Testis (tissue), 2 donors: ENCODE measurements around the gene BLOC1S4.

Source experiments
- CTCF ChIP-seq, 3 experiments: fragments of 450-650 bp in 2 of 3; fragments of 200-600 bp in 1 of 3; sonication (generic) in 1 of 3; IDR thresholded peaks; one replicate each; pipeline ENCODE4 v1.5.1; 2016 to 2019; ENCODE audit warnings: antibody characterized with exemption in 3 of 3, mild to moderate bottlenecking in 2 of 3, moderate library complexity in 1 of 3
- POLR2A ChIP-seq: fragments of 450-650 bp; IDR thresholded peaks from one replicate; pipeline ENCODE4 v1.6.1; 2017; ENCODE audit warnings: antibody characterized with exemption, mild to moderate bottlenecking, moderate library complexity

DNA sequence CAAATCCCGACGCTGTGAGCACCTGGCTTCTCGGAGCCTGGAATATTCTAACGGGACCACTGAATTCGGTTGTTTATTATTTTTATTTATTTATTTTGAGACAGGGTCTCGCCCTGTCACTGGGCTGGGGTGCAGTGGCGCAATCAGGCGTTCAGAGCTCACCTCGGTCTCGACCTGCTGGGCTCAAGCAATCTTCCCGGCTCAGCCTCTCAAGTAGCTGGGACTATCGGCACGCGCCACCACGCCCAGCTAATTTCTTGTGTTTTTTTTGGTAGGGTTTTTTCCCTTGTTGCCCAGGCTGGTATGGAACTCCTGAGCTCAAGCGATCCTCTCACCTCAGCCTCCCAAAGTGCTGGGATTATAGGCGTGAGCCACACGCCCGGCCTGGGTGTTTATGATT, 43.8 kb upstream of the BLOC1S4 start:
- TF ChIP-seq CTCF (IDR thresholded peaks at IDR 0.05): no peak
- no peak for TF ChIP-seq POLR2A
